ENCODE data around the gene MXD3.

GRCh38 chr5:177339107-177339638 is 27.5 kb upstream of the MXD3 start:
- TF ChIP-seq CREB5 (CRISPR knock-in tag; IDR thresholded peaks at IDR 0.05; ENCODE audit: low read depth) (no peak), ESRRG (CRISPR knock-in tag; IDR thresholded peaks at IDR 0.05) (no peak), ZFP3 (CRISPR knock-in tag; IDR thresholded peaks at IDR 0.05) (no peak), ZNF565 (CRISPR knock-in tag; conservative IDR thresholded peaks at IDR 0.05; ENCODE audit: low read depth) (no peak), ZFP30 (CRISPR knock-in tag; IDR thresholded peaks at IDR 0.05) (no peak), RARB (CRISPR knock-in tag; IDR thresholded peaks at IDR 0.05) (no peak)
- TF ChIP-seq, protein P1, sequence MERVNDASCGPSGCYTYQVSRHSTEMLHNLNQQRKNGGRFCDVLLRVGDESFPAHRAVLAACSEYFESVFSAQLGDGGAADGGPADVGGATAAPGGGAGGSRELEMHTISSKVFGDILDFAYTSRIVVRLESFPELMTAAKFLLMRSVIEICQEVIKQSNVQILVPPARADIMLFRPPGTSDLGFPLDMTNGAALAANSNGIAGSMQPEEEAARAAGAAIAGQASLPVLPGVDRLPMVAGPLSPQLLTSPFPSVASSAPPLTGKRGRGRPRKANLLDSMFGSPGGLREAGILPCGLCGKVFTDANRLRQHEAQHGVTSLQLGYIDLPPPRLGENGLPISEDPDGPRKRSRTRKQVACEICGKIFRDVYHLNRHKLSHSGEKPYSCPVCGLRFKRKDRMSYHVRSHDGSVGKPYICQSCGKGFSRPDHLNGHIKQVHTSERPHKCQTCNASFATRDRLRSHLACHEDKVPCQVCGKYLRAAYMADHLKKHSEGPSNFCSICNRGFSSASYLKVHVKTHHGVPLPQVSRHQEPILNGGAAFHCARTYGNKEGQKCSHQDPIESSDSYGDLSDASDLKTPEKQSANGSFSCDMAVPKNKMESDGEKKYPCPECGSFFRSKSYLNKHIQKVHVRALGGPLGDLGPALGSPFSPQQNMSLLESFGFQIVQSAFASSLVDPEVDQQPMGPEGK (CRISPR knock-in tag; IDR thresholded peaks at IDR 0.05; ENCODE audit: borderline replicate concordance), result no peak
